ENCODE results near the gene NFE2L1.

DNA sequence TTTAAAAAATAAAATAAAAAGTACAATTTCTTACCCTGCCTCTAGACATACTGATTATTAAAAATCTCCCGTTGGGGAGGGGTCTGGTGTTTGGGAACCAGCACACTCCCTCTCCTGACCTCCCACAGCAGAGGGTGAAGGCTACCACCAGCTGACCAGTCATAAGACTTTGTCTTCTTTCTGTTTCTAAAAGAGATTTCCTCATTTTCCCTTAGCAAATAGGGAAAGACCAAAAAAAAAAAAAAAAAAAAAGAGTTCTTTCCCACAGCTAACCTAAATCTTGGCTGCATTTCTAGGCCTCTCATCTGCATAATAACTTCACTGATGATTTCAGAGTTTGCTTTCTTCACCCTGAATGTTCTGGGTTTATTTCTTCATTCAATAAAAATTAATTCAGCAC lies 47.0 kb upstream of the NFE2L1 start:
- TF ChIP-seq, protein P1, sequence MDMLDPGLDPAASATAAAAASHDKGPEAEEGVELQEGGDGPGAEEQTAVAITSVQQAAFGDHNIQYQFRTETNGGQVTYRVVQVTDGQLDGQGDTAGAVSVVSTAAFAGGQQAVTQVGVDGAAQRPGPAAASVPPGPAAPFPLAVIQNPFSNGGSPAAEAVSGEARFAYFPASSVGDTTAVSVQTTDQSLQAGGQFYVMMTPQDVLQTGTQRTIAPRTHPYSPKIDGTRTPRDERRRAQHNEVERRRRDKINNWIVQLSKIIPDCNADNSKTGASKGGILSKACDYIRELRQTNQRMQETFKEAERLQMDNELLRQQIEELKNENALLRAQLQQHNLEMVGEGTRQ (CRISPR knock-in tag; IDR thresholded peaks at IDR 0.05) = no peak
- TF ChIP-seq, protein P2, sequence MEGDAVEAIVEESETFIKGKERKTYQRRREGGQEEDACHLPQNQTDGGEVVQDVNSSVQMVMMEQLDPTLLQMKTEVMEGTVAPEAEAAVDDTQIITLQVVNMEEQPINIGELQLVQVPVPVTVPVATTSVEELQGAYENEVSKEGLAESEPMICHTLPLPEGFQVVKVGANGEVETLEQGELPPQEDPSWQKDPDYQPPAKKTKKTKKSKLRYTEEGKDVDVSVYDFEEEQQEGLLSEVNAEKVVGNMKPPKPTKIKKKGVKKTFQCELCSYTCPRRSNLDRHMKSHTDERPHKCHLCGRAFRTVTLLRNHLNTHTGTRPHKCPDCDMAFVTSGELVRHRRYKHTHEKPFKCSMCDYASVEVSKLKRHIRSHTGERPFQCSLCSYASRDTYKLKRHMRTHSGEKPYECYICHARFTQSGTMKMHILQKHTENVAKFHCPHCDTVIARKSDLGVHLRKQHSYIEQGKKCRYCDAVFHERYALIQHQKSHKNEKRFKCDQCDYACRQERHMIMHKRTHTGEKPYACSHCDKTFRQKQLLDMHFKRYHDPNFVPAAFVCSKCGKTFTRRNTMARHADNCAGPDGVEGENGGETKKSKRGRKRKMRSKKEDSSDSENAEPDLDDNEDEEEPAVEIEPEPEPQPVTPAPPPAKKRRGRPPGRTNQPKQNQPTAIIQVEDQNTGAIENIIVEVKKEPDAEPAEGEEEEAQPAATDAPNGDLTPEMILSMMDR (IDR thresholded peaks at IDR 0.05) = no peak
- TF ChIP-seq FOXJ3 (CRISPR knock-in tag; IDR thresholded peaks at IDR 0.05; ENCODE audit: borderline replicate concordance) = no peak
- TF ChIP-seq CBFB (CRISPR knock-in tag; IDR thresholded peaks at IDR 0.05; ENCODE audit: low read depth) = no peak
- TF ChIP-seq, protein P3, sequence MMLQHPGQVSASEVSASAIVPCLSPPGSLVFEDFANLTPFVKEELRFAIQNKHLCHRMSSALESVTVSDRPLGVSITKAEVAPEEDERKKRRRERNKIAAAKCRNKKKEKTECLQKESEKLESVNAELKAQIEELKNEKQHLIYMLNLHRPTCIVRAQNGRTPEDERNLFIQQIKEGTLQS (CRISPR knock-in tag; conservative IDR thresholded peaks at IDR 0.05) = no peak
- TF ChIP-seq, protein P4, sequence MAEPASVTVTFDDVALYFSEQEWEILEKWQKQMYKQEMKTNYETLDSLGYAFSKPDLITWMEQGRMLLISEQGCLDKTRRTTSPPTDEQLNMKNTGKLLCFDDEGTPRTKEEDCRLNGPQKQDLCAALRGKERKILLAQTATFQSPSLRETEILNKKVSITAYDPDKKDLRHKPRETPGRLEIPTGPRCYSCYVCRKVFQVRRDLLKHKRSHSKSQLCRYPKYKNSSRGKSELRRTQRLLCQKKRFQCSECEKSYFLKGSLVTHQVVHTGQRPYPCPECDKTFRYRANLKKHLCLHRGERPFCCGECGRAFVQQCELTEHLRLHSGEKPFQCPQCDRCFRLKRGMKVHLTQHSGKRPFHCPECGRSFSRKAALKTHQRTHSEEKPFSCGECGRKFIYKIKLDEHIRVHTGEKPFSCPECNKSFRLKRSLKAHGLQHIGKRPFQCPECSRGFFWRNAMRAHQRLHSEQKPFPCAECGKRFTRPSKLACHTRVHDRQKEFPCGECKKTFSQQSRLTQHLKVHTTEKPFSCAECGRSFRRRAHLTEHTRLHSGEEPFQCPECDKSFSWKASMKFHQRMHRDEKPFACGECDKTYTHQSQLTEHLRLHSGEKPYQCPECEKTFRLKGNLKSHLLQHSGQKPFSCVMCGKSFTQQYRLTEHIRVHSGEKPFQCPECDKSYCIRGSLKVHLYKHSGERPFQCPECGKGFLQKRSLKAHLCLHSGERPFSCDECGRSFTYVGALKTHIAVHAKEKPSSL (CRISPR knock-in tag; conservative IDR thresholded peaks at IDR 0.05) = no peak
- TF ChIP-seq KAT7 (CRISPR knock-in tag; IDR thresholded peaks at IDR 0.05; ENCODE audit: borderline replicate concordance) = no peak
- TF ChIP-seq TEAD4 (CRISPR knock-in tag; IDR thresholded peaks at IDR 0.05) = no peak
